Peyer's patch (tissue), 4 donors: Measurements from ENCODE around the gene STON1.

Experiments used
- CTCF ChIP-seq, 6 experiments: fragments of 450-650 bp in 4 of 6; fragments of 200-600 bp in 2 of 6; sonication (generic) in 1 of 6; IDR thresholded peaks; one replicate each; pipeline ENCODE4 v1.5.1; 2017 to 2019; ENCODE audit warnings: antibody characterized with exemption in 6 of 6, mild to moderate bottlenecking in 3 of 6, moderate library complexity in 1 of 6
- POLR2A ChIP-seq, 2 donors: fragments of 450-650 bp; IDR thresholded peaks; one replicate each; pipeline ENCODE4 v1.5.1; 2017; ENCODE audit warnings: antibody characterized with exemption in 2 of 2, mild to moderate bottlenecking in 2 of 2, moderate library complexity in 2 of 2

- TF ChIP-seq CTCF (IDR thresholded peaks at IDR 0.05) (peak; percentile 24 to 48 (median 41)), POLR2A (IDR thresholded peaks at IDR 0.05) (no peak)
Measured at GRCh38 chr2:48589170-48589767, 59.3 kb downstream of the STON1 start.
